ENCODE measurements around the gene KMT5B. TPM values are rescaled to one million over a fixed set of nuclear protein-coding genes. Genes with fewer than 3 reads are reported as not detected.

The KMT5B gene
- total and polyA plus RNA-seq, 2 donors (not counting 1 experiment from before 2014, with no cell fraction given) = 13.4 to 77.8 TPM

DNA sequence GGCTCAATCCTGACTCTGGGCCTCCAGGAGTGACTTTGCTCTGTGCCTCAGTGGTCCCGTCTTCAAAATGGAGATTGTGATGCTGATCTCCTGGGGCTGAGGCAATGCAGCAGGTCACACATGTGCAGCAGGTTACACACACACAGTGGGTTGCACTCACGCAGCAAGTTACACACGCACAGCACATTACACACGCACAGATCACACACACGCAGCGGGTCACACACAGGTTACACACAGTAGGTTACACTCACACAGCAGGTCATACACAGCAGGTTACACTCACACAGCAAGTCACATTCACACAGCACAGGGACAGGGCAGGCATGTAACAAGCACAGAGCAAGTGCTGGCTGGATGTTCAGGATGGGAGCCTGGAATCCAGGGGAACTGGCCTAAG, 47.4 kb upstream of the KMT5B start:
- Histone ChIP-seq H3K4me2 (replicated peaks; ENCODE audit: low read depth, low read length, poor library complexity, severe bottlenecking) (no peak overlapping the region), H3K9ac (ENCODE audit: low read length) (no peak overlapping the region), H3K36me3 (replicated peaks in 1 of 2; ENCODE audit: control extremely low read depth in 1 of 2, control insufficient read depth in 1 of 2, extremely low read depth in 1 of 2, insufficient read depth in 2 of 2, low read length in 1 of 2) (peaks cover 1 to 46% of the 10 kb centered on the region in 2 experiments), H3K79me2 (ENCODE audit: control insufficient read depth, insufficient read depth, low read length) (peaks cover 23% of the 10 kb centered on the region), H4K20me1 (ENCODE audit: control insufficient read depth, insufficient read depth, low read length, poor library complexity, severe bottlenecking) (peaks cover 24% of the 10 kb centered on the region), H3K27ac (ENCODE audit: low read length in 2 of 2) (peak overlapping the region in 1 of 2 donors; percentile 41), H3K9me3 (ENCODE audit: control extremely low read depth in 1 of 3, control insufficient read depth in 2 of 3, insufficient read depth in 1 of 3, low read length in 2 of 3) (peaks cover 0 to 3% (median 0%) of the 10 kb centered on the region in 3 donors), H3K4me1 (ENCODE audit: control insufficient read depth in 2 of 2, insufficient read depth in 2 of 2, low read length in 2 of 2) (peaks cover 20 to 32% of the 10 kb centered on the region in 2 donors), H3K4me3 (ENCODE audit: control extremely low read depth in 1 of 5, extremely low read depth in 1 of 5, insufficient read depth in 1 of 5, low read depth in 2 of 5, low read length in 4 of 5) (no peak overlapping the region), H3K27me3 (replicated peaks in 1 of 4; ENCODE audit: control extremely low read depth in 1 of 4, control insufficient read depth in 3 of 4, insufficient read depth in 4 of 4, low read length in 3 of 4) (no peaks in the 10 kb centered on the region), H2AFZ (ENCODE audit: insufficient read depth, low read depth, low read length, poor library complexity, severe bottlenecking) (no peak overlapping the region)
- Mint-ChIP-seq H3K4me3 (no peak overlapping the region), H3K9me3 (ENCODE audit: insufficient read depth) (no peaks in the 10 kb centered on the region), H3K27me3 (no peaks in the 10 kb centered on the region), H3K27ac (peak overlapping the region; percentile 5), H3K4me1 (peaks cover 44% of the 10 kb centered on the region)
- DNase-seq = no peak
- TF ChIP-seq EZH2 (IDR thresholded peaks at IDR 0.05; ENCODE audit: borderline replicate concordance, insufficient read depth, low read depth, low read length, poor library complexity, severe bottlenecking) = no peak
- TF ChIP-seq, protein P1, sequence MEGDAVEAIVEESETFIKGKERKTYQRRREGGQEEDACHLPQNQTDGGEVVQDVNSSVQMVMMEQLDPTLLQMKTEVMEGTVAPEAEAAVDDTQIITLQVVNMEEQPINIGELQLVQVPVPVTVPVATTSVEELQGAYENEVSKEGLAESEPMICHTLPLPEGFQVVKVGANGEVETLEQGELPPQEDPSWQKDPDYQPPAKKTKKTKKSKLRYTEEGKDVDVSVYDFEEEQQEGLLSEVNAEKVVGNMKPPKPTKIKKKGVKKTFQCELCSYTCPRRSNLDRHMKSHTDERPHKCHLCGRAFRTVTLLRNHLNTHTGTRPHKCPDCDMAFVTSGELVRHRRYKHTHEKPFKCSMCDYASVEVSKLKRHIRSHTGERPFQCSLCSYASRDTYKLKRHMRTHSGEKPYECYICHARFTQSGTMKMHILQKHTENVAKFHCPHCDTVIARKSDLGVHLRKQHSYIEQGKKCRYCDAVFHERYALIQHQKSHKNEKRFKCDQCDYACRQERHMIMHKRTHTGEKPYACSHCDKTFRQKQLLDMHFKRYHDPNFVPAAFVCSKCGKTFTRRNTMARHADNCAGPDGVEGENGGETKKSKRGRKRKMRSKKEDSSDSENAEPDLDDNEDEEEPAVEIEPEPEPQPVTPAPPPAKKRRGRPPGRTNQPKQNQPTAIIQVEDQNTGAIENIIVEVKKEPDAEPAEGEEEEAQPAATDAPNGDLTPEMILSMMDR (IDR thresholded peaks at IDR 0.05) = no peak
- ChIA-PET CTCF (interaction anchor here (0.6 to 10.0 kb wide), 6 partner anchors 9 to 182 kb away, joined by 3 to 427 read pairs (median 4); partner anchors contain the start of gene C11orf24), POLR2A (interaction anchor here (0.5 to 1.9 kb wide), 5 partner anchors 10 to 35 kb away, joined by 3 to 7 read pairs (median 5); partner anchors contain the start of gene C11orf24)
- 97% methylated on average over 6 of the region's 6 CpGs for WGBS (ENCODE audit: insufficient coverage)
- intact Hi-C loops (cut with micrococcal nuclease) = no loop called here
- no peak for ATAC-seq (ENCODE audit: low read depth)

DNA sequence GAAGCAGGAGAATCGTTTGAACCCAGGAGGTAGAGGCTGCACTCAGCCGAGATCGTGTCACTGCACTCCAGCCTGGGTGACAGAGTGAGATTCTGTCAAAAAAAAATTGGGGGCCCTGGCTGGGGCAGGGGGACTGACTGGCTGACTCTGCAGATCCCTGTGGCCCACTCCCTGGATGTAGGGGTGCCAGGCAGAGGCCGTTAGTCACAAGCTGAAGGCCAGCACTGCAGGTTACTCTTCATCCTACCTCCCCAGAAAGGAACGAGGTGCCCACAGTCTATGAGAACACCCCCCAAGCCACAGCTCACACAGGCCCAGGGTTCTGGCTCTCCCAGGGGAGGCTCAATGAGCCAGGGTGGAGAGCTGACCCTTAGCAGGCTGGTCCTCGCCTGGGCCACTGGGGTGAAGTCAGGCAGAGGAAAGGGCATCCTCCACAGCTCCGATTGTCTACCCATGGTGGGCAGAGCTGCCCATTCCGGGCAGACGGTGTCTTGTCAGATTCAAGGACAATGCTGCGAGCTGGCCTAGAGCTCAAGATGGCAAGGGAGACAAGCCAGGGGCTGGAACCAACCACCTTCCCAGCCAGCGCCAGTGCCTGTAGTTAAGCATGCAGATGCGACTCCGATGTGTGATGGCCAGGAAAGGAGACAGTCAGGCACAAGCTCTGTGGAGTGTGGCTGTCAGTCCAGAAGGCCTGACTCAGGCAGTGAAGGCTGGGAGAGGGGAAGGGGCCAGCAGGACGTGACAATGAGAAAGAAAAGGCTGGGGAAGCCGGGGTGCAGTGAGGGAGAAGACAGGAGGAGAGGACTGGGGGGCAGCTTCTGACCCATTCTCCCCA, 46.2 kb upstream of the KMT5B start:
- DNase-seq (no peak), ATAC-seq (ENCODE audit: low read depth) (no peak)
- Histone ChIP-seq H3K36me3 (replicated peaks in 1 of 2; ENCODE audit: control extremely low read depth in 1 of 2, control insufficient read depth in 1 of 2, extremely low read depth in 1 of 2, insufficient read depth in 2 of 2, low read length in 1 of 2) (peaks cover 1 to 36% of the 10 kb centered on the region in 2 experiments), H3K4me1 (ENCODE audit: control insufficient read depth in 2 of 2, insufficient read depth in 2 of 2, low read length in 2 of 2) (peaks cover 11 to 21% of the 10 kb centered on the region in 2 donors), H4K20me1 (ENCODE audit: control insufficient read depth, insufficient read depth, low read length, poor library complexity, severe bottlenecking) (peaks cover 14% of the 10 kb centered on the region), H3K4me2 (replicated peaks; ENCODE audit: low read depth, low read length, poor library complexity, severe bottlenecking) (no peak overlapping the region), H3K9ac (ENCODE audit: low read length) (no peak overlapping the region), H3K27me3 (replicated peaks in 1 of 4; ENCODE audit: control extremely low read depth in 1 of 4, control insufficient read depth in 3 of 4, insufficient read depth in 4 of 4, low read length in 3 of 4) (no peaks in the 10 kb centered on the region), H3K4me3 (ENCODE audit: control extremely low read depth in 1 of 5, extremely low read depth in 1 of 5, insufficient read depth in 1 of 5, low read depth in 2 of 5, low read length in 4 of 5) (no peak overlapping the region), H3K9me3 (ENCODE audit: control extremely low read depth in 1 of 3, control insufficient read depth in 2 of 3, insufficient read depth in 1 of 3, low read length in 2 of 3) (no peaks in the 10 kb centered on the region), H3K79me2 (ENCODE audit: control insufficient read depth, insufficient read depth, low read length) (peaks cover 12% of the 10 kb centered on the region), H2AFZ (ENCODE audit: insufficient read depth, low read depth, low read length, poor library complexity, severe bottlenecking) (no peak overlapping the region), H3K27ac (ENCODE audit: low read length in 2 of 2) (peak overlapping the region; percentile 12 to 48)
- H3K4me1 Mint-ChIP-seq = peaks cover 33% of the 10 kb centered on the region
- no peaks in the 10 kb centered on the region for H3K9me3 Mint-ChIP-seq (ENCODE audit: insufficient read depth)
- H3K4me3 Mint-ChIP-seq = no peak overlapping the region
- intact Hi-C loops (cut with micrococcal nuclease) = no loop called here
- peak overlapping the region; percentile 74 for H3K27ac Mint-ChIP-seq
- no peak for TF ChIP-seq EZH2 (IDR thresholded peaks at IDR 0.05; ENCODE audit: borderline replicate concordance, insufficient read depth, low read depth, low read length, poor library complexity, severe bottlenecking)
- TF ChIP-seq, protein P1 (IDR thresholded peaks at IDR 0.05) = no peak
- CTCF ChIA-PET = interaction anchor here (0.6 to 10.0 kb wide), 11 partner anchors 7 to 258 kb away, joined by 3 to 427 read pairs (median 4); partner anchors contain the start of gene C11orf24
- 92% methylated on average over 11 of the region's 15 CpGs for WGBS (ENCODE audit: insufficient coverage)
- no peaks in the 10 kb centered on the region for H3K27me3 Mint-ChIP-seq
- POLR2A ChIA-PET = interaction anchor here (0.6 to 2.0 kb wide), 5 partner anchors 11 to 128 kb away, joined by 3 to 13 read pairs (median 6); no protein-coding TSS in a partner anchor

Data from B cell (primary cell).